HL-60 (cell line): Measurements from ENCODE around the gene SELENOW.
"Not testable (repeated sequence)": the region's sequence is repeated elsewhere in the genome, so short reads cannot be mapped to it uniquely, and the experiment has no call there.

ENCODE experiments used
- DNase-seq, 2 experiments: peaks; one replicate each; pipeline ENCODE4 v3.0.0-alpha.2; 2010 to 2020; ENCODE audit warnings: low read depth in 1 of 2, low spot score in 1 of 2
- H3K27ac ChIP-seq: fragments of 250-450 bp; sonication (Bioruptor Pico); replicated peaks from 2 replicates; pipeline ENCODE4 v1.5.1; 2020; ENCODE audit warnings: mild to moderate bottlenecking, moderate library complexity
- H3K27me3 ChIP-seq: fragments of 250-450 bp; sonication (Bioruptor Pico); 2 replicates; pipeline ENCODE4 v1.5.1; 2021; ENCODE audit warnings: mild to moderate bottlenecking, moderate library complexity; ENCODE audit not compliant: insufficient read depth, poor library complexity, severe bottlenecking
- H3K4me3 ChIP-seq: replicated peaks from 2 replicates; pipeline ENCODE4 v1.5.1; 2011; ENCODE audit warnings: mild to moderate bottlenecking, control low read depth, low read length; ENCODE audit not compliant: insufficient read depth
- CTCF ChIP-seq: IDR thresholded peaks from one replicate; pipeline ENCODE4 v1.5.1; 2011; ENCODE audit warnings: low read length, control low read depth, inconsistent platforms; ENCODE audit not compliant: insufficient read depth
- GABPA ChIP-seq: IDR thresholded peaks from 2 replicates; pipeline ENCODE4 v1.6.1; 2012; ENCODE audit warnings: low read depth
- POLR2AphosphoS5 ChIP-seq: IDR thresholded peaks from 2 replicates; pipeline ENCODE4 v1.6.1; 2012; ENCODE audit warnings: low read depth
- REST ChIP-seq: IDR thresholded peaks from 2 replicates; pipeline ENCODE4 v1.6.1; 2012; ENCODE audit warnings: low read depth; ENCODE audit not compliant: insufficient replicate concordance
- SPI1 ChIP-seq: IDR thresholded peaks from 2 replicates; pipeline ENCODE4 v1.6.1; 2012; ENCODE audit warnings: low read depth, mild to moderate bottlenecking, borderline replicate concordance

SELENOW gene

GRCh38 chr19:47762615-47763308 is 15.7 kb upstream of the SELENOW start:
- DNase-seq, result no peak
- H3K27ac ChIP-seq, result no peak overlapping the region
- TF ChIP-seq REST (no peak), SPI1 (no peak), GABPA (no peak), CTCF (no peak), POLR2AphosphoS5 (no peak)

GRCh38 chr19:47764705-47765104 is 13.8 kb upstream of the SELENOW start:
- not testable (repeated sequence) for H3K27ac ChIP-seq, DNase-seq, H3K4me3 ChIP-seq, H3K27me3 ChIP-seq

More at GRCh38 chr19:47762615-47763308, 15.7 kb upstream of the SELENOW start:
- H3K27me3 ChIP-seq, result no peaks in the 10 kb centered on the region
- no peak overlapping the region for H3K4me3 ChIP-seq

GRCh38 chr19:47765523-47766358 is 12.8 kb upstream of the SELENOW start:
- no peak overlapping the region for H3K4me3 ChIP-seq
- H3K27ac ChIP-seq, result no peak overlapping the region
- no peaks in the 10 kb centered on the region for H3K27me3 ChIP-seq
- peak in 1 of 2 experiments; percentile 54 for DNase-seq
- TF ChIP-seq POLR2AphosphoS5, result no peak
- no peak for TF ChIP-seq SPI1
- no peak for TF ChIP-seq GABPA
- peak; percentile 72 for TF ChIP-seq CTCF
- TF ChIP-seq REST, result no peak

- DNase-seq, result no peak
- TF ChIP-seq SPI1, result no peak
- TF ChIP-seq CTCF, result no peak
- no peak for TF ChIP-seq GABPA
- TF ChIP-seq REST, result no peak
- no peak for TF ChIP-seq POLR2AphosphoS5
- no peak overlapping the region for H3K27ac ChIP-seq
- no peak overlapping the region for H3K4me3 ChIP-seq
- H3K27me3 ChIP-seq, result no peaks in the 10 kb centered on the region
These were observed 12.2 kb upstream of the SELENOW start for GRCh38 chr19:47766359-47766620.
